Right lobe of liver (tissue), 4 donors: ENCODE data around the gene AMIGO1.

ENCODE experiments used
- CTCF ChIP-seq, 4 donors: fragments of 200-600 bp in 3 of 4; fragments of 450-650 bp in 1 of 4; IDR thresholded peaks; one replicate each; pipeline versions ENCODE4 v1.5.1 to v1.8.0; 2016 to 2022; ENCODE audit warnings: antibody characterized with exemption in 4 of 4, mild to moderate bottlenecking in 2 of 4
- POLR2A ChIP-seq: fragments of 450-650 bp; IDR thresholded peaks from one replicate; pipeline ENCODE4 v1.6.1; 2017; ENCODE audit warnings: antibody characterized with exemption, mild to moderate bottlenecking
- donor health status: DM: no; HTN: no; CAD: no.
- donor health status: DM: no; HTN: no; CAD: no.
- donor health status: DM: no; HTN: yes; CAD: no.

- TF ChIP-seq CTCF (IDR thresholded peaks at IDR 0.05) = no peak
- no peak for TF ChIP-seq POLR2A
Measured at GRCh38 chr1:109485001-109485400, 24.5 kb downstream of the AMIGO1 start.
